SJSA1 (cell line): ENCODE results near the gene FOXC2. TPM values are rescaled to one million over a fixed set of nuclear protein-coding genes. Genes with fewer than 3 reads are reported as not detected.

Experiments
- DNase-seq, 2 experiments: peaks; one replicate each; pipeline ENCODE4 v3.0.0-alpha.2; 2015 to 2020; ENCODE audit warnings: low spot score in 2 of 2, low read depth in 1 of 2
- H3K27ac ChIP-seq: fragments of 250-450 bp; sonication (Bioruptor Pico); 2 replicates; pipeline ENCODE4 v1.5.1; 2020; ENCODE audit warnings: mild to moderate bottlenecking, moderate library complexity
- H3K27me3 ChIP-seq: fragments of 250-450 bp; sonication (Bioruptor Pico); replicated peaks from 2 replicates; pipeline ENCODE4 v1.5.1; 2020; ENCODE audit warnings: mild to moderate bottlenecking, moderate library complexity
- H3K36me3 ChIP-seq: fragments of 250-450 bp; sonication (Bioruptor Pico); 2 replicates; pipeline ENCODE4 v1.5.1; 2020; ENCODE audit warnings: mild to moderate bottlenecking
- H3K4me1 ChIP-seq: fragments of 250-450 bp; sonication (Bioruptor Pico); replicated peaks from 2 replicates; pipeline ENCODE4 v1.6.1; 2021; ENCODE audit warnings: mild to moderate bottlenecking
- H3K4me3 ChIP-seq: fragments of 250-450 bp; sonication (Bioruptor Pico); 2 replicates; pipeline ENCODE4 v1.5.1; 2020; ENCODE audit warnings: mild to moderate bottlenecking
- H3K9me3 ChIP-seq: fragments of 250-450 bp; sonication (Bioruptor Pico); replicated peaks from 2 replicates; pipeline ENCODE4 v1.5.1; 2020; ENCODE audit warnings: mild to moderate bottlenecking
- total RNA-seq: library from RNA; depleted of rRNA; stranded (reverse); fragments of >200 nt; shearing (Covaris generic); gene quantifications from 2 replicates; pipeline ENCODE4 v1.2.3, GENCODE V29; 2014

The FOXC2 gene
- total RNA-seq, 1 experiment from 2014 or later: 3.9 TPM

DNA sequence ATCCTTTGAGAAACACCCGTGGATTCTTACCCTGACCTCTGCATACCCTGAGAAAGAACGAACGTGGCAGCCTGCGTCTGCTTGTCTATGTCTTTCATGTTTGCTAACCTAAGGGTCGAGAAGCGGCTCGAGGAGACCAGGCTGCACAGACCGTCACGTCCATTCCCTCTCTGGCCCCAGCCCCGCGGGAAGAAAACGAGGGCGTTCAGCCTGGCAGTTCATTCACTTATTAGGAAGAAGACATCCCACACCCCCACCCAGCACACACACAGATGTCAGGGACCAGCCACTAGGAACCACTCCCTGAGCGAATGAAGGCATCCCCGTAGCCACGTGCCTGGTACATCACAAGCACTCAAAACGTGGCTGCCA, 10.9 kb upstream of the FOXC2 start:
- DNase-seq: no peak
- peak overlapping the region; percentile 75 for H3K4me3 ChIP-seq
- peak overlapping the region; percentile 83 for H3K27ac ChIP-seq
- peaks cover 26% of the 10 kb centered on the region for H3K36me3 ChIP-seq
- H3K27me3 ChIP-seq: no peaks in the 10 kb centered on the region
- H3K4me1 ChIP-seq: peaks cover 15% of the 10 kb centered on the region
- H3K9me3 ChIP-seq: no peaks in the 10 kb centered on the region

DNA sequence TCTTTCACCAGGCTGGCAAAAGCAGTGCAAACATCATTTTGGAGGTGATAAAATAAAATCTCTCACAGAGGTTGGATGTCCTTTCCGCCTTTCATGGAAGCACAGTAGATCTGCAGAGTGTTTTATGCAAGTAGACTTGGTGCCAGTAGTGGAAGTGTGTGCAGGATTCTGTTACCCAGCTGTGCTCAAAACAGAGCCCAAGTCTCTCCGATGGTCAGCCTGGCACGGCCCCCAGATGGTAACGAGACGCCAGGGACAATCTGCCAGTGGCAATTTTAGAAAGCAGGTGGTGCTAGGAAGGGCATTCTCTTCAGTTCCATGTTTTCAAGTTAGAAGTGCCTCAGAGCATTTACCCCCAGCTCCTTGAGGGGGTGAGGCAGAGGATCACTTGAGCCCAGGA, 10.1 kb upstream of the FOXC2 start:
- H3K4me1 ChIP-seq: peaks cover 15% of the 10 kb centered on the region
- DNase-seq: no peak
- no peaks in the 10 kb centered on the region for H3K27me3 ChIP-seq
- H3K27ac ChIP-seq: no peak overlapping the region
- no peak overlapping the region for H3K4me3 ChIP-seq
- H3K36me3 ChIP-seq: peaks cover 18% of the 10 kb centered on the region
- no peaks in the 10 kb centered on the region for H3K9me3 ChIP-seq

DNA sequence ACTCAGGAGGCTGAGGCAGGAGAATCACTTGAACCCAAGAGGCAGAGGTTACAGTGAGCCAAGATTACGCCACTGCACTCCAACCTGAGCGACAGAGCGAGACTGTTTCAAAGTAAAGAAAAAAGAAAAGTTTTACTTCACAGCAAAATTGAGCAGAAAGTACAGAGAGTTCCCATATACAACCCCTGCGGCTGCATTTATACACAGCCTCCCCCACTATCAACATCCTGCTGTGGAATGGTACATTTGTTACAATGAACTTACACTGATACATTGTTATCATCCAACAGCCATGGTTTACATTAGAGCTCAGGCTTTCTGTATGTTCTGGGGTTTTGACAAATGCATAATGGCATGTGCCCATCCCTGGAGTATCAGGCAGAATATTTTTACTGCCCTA, 9.0 kb upstream of the FOXC2 start:
- Histone ChIP-seq H3K4me1 (peaks cover 15% of the 10 kb centered on the region), H3K27ac (no peak overlapping the region), H3K27me3 (no peaks in the 10 kb centered on the region), H3K4me3 (no peak overlapping the region), H3K9me3 (no peaks in the 10 kb centered on the region), H3K36me3 (peaks cover 8% of the 10 kb centered on the region)
- DNase-seq: no peak

DNA sequence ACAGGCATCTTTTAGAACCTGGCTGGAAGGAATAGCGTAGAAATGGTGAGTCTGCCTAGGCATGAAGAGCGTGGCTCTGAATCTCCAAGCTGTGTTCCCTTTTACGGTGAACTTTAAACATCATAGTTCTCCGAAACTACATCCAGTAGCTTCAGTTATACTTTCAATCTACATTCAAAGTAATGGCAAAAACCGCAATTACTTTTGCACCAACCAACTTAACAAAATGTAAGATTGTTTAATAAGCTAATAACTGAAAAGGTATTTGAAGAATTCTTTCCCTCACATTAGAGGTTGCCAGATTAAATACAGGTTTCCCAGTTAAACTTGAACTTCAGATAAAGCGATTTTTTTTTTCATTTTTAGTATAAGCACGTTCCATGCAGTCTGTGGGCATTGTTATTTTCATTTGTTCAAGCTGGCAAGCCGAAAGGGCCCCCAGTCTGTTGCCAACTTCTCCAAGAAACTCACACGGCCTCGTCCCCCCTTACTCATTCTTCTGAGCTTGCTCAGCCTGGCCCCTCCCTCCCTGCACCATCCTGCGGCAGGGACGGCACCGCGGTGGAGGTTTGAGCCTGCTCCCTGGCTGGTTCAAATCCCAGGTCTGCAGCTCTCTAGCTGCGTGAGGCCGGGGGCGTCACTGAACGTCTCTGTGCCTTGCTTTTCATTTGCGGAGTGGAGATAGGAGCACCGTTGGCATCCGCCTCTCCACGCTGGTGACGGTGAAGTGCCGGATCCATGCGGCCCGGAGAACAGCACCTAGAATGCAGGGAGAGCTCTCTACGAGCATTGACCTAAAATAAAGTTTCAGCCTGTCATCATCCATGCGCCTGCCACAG, 8.1 kb upstream of the FOXC2 start:
- DNase-seq: no peak

DNA sequence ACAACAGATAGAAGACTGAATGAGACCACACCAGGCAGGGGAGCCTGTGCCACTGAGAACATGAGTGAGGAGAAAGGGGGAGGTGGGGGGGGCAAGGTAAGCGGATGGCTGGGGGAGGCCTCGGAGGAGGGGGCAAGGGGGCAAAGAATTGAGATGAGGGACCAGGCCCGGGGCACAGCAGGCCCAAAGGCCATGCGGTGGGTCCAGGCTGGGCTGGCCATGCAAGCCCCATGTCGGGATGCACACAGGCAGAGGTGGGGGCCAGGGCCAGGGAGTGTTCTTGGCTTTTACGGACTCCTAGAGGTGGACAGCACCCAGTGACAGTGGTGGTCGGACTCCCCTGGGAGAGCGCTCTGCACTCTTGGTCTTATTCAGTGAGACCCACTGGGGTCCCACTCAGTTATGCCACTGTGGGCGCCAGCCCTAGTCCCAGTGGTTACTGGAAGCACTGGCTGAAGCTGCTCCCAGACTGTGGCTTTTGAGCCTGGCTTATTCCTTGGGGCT, 6.8 kb upstream of the FOXC2 start:
- H3K36me3 ChIP-seq: peaks cover 2% of the 10 kb centered on the region
- no peak overlapping the region for H3K27ac ChIP-seq
- peaks cover 26% of the 10 kb centered on the region for H3K4me1 ChIP-seq
- DNase-seq: no peak
- no peaks in the 10 kb centered on the region for H3K9me3 ChIP-seq
- no peak overlapping the region for H3K4me3 ChIP-seq
- H3K27me3 ChIP-seq: no peaks in the 10 kb centered on the region

More for the DNA sequence above, 8.1 kb upstream of the FOXC2 start:
- H3K4me3 ChIP-seq: no peak overlapping the region
- H3K4me1 ChIP-seq: peaks cover 21% of the 10 kb centered on the region
- H3K27me3 ChIP-seq: no peaks in the 10 kb centered on the region
- H3K27ac ChIP-seq: no peak overlapping the region
- peaks cover 7% of the 10 kb centered on the region for H3K36me3 ChIP-seq
- no peaks in the 10 kb centered on the region for H3K9me3 ChIP-seq

DNA sequence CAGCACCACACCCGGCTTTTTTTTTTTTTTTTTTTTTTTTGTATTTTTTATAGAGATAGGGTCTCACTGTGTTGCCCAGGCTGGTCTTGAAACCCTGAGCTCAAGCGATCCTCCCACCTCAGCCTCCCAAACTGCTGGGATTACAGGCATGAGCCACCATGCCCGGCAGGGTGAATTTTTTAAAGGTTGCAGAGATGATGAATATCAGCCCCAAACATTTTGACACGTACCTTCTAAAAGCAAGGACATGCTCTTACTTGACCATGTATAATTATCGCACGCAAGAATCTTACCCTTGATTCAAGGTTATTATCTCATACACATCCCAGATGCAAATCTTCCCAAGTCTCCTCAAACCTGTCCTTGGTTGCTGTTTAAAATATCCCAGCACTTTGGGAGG, 4.3 kb upstream of the FOXC2 start:
- no peak overlapping the region for H3K27ac ChIP-seq
- H3K9me3 ChIP-seq: 0 out of 2 replicates have a peak, but pooled peaks cover 3% of the 10 kb centered on the region
- no peak for DNase-seq

DNA sequence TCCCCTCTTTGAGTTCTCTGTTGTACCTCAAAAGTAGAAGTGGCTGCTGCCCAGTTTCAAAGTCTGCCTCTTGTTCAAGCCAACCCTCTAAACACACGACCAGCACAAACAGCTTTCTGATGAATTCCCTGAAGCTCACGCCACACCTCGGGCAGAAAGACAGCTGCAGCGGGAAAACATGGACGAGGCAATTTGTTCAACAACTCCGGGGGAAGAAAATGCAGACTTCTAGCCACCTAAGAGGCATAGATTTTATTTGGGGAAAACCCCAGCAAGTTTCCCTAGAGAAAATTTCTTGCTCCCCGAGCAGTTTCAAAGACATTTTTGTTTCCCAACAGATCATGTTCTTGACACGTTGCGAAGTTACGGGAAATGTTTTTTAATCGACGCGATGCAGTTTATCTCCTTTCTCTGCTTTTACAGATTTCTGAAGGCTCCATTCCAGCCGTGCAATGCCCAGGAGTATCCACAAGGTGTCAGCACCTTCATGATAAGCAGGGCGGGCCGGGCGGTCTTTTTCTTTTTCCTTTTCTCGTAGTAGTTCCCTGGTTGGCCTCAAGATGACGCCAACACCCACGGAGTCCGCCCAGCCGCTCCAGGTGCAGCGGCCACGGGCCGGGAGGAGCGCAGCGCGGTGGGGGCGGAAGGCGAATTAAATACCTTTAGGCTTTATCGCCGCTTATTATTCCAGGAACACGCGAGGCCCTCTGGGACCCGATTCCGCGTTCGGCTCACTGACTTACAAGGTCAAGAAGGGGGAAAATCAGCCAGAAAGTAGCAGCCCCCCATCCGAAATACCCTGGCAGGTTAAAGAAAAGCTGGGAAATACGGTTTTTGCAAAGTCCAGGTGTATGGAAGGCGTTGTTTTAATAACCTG, 2.9 kb upstream of the FOXC2 start:
- H3K27ac ChIP-seq: peak overlapping the region; percentile 19
- peaks cover 18% of the 10 kb centered on the region for H3K36me3 ChIP-seq
- peak overlapping the region; percentile 26 for H3K4me3 ChIP-seq
- 0 out of 2 replicates have a peak, but pooled peaks cover 3% of the 10 kb centered on the region for H3K9me3 ChIP-seq
- no peaks in the 10 kb centered on the region for H3K27me3 ChIP-seq
- peaks cover 16% of the 10 kb centered on the region for H3K4me1 ChIP-seq
- peak; percentile 91 to 94 for DNase-seq

More for the DNA sequence above, 4.3 kb upstream of the FOXC2 start:
- H3K4me1 ChIP-seq: peaks cover 23% of the 10 kb centered on the region
- no peak overlapping the region for H3K4me3 ChIP-seq
- peaks cover 4% of the 10 kb centered on the region for H3K36me3 ChIP-seq
- no peaks in the 10 kb centered on the region for H3K27me3 ChIP-seq

DNA sequence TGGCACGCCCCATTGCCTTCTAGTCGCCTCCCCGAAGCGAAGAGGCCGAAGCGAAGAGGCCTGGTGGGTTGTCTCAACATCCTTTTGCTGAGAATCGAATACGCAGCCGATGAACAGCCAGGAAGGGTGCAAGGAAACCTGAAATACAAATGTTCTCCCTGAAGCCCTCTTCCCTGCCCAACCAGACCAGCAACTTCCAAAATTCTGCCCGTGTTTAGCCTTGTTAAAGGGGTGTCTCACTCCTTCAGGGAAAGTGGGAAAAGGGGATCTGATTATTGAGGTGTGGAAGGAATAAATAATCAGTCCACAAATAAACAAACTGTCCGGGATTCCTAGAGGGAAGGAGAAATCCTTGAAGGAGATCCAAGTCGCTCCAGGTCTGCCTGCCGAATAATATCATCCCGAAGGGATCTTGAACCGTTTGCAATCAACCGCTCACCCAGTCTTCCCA, 1.4 kb upstream of the FOXC2 start:
- Histone ChIP-seq H3K36me3 (peaks cover 33% of the 10 kb centered on the region), H3K9me3 (0 out of 2 replicates have a peak, but pooled peaks cover 3% of the 10 kb centered on the region), H3K4me3 (no peak overlapping the region), H3K27ac (no peak overlapping the region), H3K4me1 (peaks cover 16% of the 10 kb centered on the region), H3K27me3 (no peaks in the 10 kb centered on the region)
- DNase-seq: no peak

DNA sequence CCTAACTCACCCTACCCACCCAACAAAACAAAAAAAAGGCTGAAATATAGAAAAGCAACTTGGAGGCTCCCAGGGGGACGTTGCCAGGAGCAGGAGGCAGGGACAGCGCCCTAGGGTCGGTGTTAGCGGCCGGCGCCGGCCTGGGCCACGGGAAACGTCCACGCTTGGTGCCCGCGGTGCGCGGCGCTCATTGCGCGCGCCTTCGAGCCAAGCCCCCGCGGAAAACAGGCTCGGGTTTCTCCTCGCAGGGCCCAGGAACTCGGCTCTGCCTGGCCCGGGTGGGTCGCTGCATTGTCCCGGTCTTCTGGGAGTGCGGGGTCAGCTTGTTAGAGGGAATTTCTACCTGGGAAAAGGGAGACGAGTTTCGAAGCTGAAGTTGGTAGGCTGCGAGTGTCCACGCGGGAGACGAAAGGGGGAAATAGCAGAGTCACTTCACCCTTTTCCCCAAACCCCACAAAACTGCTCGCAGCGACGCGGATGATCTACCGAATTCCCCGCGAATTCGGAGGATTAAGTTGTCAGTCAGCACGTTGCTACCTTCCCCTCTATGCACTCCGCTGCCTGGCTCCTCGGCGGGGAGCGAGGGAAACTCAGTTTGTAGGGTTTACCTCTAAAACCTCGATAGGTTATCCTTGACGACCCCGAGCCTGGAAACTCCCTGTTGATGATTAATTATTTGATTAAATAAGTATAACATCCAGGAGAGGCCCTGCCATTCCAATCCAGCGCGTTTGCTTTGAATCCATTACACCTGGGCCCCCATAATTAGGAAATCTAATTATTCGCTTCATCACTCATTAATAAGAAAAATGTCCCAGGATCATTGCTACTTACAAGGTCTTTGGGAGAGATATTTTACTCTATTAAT, 751 bp upstream of the FOXC2 start:
- DNase-seq: no peak
- Histone ChIP-seq H3K9me3 (0 out of 2 replicates have a peak, but pooled peaks cover 3% of the 10 kb centered on the region), H3K36me3 (peaks cover 39% of the 10 kb centered on the region), H3K27ac (no peak overlapping the region), H3K4me3 (peak overlapping the region; percentile 82), H3K27me3 (no peaks in the 10 kb centered on the region), H3K4me1 (peaks cover 23% of the 10 kb centered on the region)

DNA sequence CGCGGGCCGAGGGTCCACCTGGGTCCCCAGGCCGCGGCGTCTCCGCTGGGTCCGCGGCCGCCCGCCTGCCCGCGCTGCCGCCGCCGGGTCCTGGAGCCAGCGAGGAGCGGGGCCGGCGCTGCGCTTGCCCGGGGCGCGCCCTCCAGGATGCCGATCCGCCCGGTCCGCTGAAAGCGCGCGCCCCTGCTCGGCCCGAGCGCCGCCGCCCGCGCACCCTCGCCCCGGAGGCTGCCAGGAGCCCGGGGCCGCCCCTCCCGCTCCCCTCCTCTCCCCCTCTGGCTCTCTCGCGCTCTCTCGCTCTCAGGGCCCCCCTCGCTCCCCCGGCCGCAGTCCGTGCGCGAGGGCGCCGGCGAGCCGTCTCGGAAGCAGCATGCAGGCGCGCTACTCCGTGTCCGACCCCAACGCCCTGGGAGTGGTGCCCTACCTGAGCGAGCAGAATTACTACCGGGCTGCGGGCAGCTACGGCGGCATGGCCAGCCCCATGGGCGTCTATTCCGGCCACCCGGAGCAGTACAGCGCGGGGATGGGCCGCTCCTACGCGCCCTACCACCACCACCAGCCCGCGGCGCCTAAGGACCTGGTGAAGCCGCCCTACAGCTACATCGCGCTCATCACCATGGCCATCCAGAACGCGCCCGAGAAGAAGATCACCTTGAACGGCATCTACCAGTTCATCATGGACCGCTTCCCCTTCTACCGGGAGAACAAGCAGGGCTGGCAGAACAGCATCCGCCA, 504 bp downstream of the FOXC2 start:
- H3K4me3 ChIP-seq: peak overlapping the region; percentile 82
- H3K27me3 ChIP-seq: no peaks in the 10 kb centered on the region
- peak overlapping the region; percentile 82 for H3K27ac ChIP-seq
- peaks cover 52% of the 10 kb centered on the region for H3K36me3 ChIP-seq
- peak in 1 of 2 experiments; percentile 90 for DNase-seq
- 0 out of 2 replicates have a peak, but pooled peaks cover 3% of the 10 kb centered on the region for H3K9me3 ChIP-seq
- peaks cover 35% of the 10 kb centered on the region for H3K4me1 ChIP-seq

DNA sequence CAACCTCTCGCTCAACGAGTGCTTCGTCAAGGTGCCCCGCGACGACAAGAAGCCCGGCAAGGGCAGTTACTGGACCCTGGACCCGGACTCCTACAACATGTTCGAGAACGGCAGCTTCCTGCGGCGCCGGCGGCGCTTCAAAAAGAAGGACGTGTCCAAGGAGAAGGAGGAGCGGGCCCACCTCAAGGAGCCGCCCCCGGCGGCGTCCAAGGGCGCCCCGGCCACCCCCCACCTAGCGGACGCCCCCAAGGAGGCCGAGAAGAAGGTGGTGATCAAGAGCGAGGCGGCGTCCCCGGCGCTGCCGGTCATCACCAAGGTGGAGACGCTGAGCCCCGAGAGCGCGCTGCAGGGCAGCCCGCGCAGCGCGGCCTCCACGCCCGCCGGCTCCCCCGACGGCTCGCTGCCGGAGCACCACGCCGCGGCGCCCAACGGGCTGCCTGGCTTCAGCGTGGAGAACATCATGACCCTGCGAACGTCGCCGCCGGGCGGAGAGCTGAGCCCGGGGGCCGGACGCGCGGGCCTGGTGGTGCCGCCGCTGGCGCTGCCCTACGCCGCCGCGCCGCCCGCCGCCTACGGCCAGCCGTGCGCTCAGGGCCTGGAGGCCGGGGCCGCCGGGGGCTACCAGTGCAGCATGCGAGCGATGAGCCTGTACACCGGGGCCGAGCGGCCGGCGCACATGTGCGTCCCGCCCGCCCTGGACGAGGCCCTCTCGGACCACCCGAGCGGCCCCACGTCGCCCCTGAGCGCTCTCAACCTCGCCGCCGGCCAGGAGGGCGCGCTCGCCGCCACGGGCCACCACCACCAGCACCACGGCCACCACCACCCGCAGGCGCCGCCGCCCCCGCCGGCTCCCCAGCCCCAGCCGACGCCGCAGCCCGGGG, 1.3 kb downstream of the FOXC2 start:
- Histone ChIP-seq H3K4me3 (peak overlapping the region; percentile 82), H3K4me1 (peaks cover 43% of the 10 kb centered on the region), H3K27ac (peak overlapping the region; percentile 82), H3K27me3 (no peaks in the 10 kb centered on the region), H3K9me3 (0 out of 2 replicates have a peak, but pooled peaks cover 3% of the 10 kb centered on the region), H3K36me3 (peaks cover 60% of the 10 kb centered on the region)
- DNase-seq: peak in 1 of 2 experiments; percentile 59
